ENCODE measurements around the gene SEC14L5.

- TF ChIP-seq EZH2phosphoT487 (IDR thresholded peaks at IDR 0.05; ENCODE audit: borderline replicate concordance, low read length): no peak
- TF ChIP-seq CTCF (conservative IDR thresholded peaks at IDR 0.05; ENCODE audit: low read depth, low read length): no peak
These were observed 54.8 kb downstream of the SEC14L5 start for GRCh38 chr16:5012887-5013286.

All from PC-3 (cell line).